Esophagus muscularis mucosa (tissue), 4 donors: Measurements from ENCODE around the gene NUP98. TPM values are rescaled to one million over a fixed set of nuclear protein-coding genes. Genes with fewer than 3 reads are reported as not detected.

Experiments
- DNase-seq: peaks from one replicate; pipeline ENCODE4 v3.0.0-alpha.2; 2017; ENCODE audit errors: extremely low spot score
- H3K27ac ChIP-seq, 4 donors: fragments of 200-600 bp; sonication (generic); replicated peaks in 1 of 4; 1 replicate in 3 of 4; 2 replicates in 1 of 4; pipeline ENCODE4 v1.5.1; 2016 to 2019; ENCODE audit warnings: mild to moderate bottlenecking in 1 of 4
- H3K27me3 ChIP-seq, 4 donors: fragments of 200-600 bp; sonication (generic); one replicate each; pipeline versions ENCODE4 v1.5.1 to v1.6.0; 2016 to 2019
- H3K36me3 ChIP-seq, 4 donors: fragments of 200-600 bp; sonication (generic); one replicate each; pipeline ENCODE4 v1.5.1; 2016 to 2019
- H3K4me1 ChIP-seq, 4 donors: fragments of 200-600 bp; sonication (generic); one replicate each; pipeline ENCODE4 v1.5.1; 2016 to 2019
- H3K4me3 ChIP-seq, 4 donors: fragments of 200-600 bp; sonication (generic); 1 replicate in 2 of 4; 2 replicates in 2 of 4; pipeline ENCODE4 v1.5.1; 2016 to 2019; ENCODE audit warnings: mild to moderate bottlenecking in 4 of 4, moderate library complexity in 1 of 4
- H3K9me3 ChIP-seq, 4 donors: fragments of 200-600 bp; sonication (generic); 1 replicate in 3 of 4; 2 replicates in 1 of 4; pipeline ENCODE4 v1.5.1; 2016 to 2019
- EP300 ChIP-seq: sonication (generic); formaldehyde crosslinking; IDR thresholded peaks from one replicate; pipeline ENCODE4 v1.6.1; 2017; ENCODE audit warnings: antibody characterized with exemption
- POLR2A ChIP-seq: fragments of 450-650 bp; IDR thresholded peaks from one replicate; pipeline ENCODE4 v1.6.1; 2017; ENCODE audit warnings: antibody characterized with exemption, moderate library complexity, mild to moderate bottlenecking, low read depth
- POLR2AphosphoS5 ChIP-seq, 2 donors: sonication (generic); formaldehyde crosslinking; IDR thresholded peaks; one replicate each; pipeline ENCODE4 v1.6.1; 2017; ENCODE audit warnings: antibody characterized with exemption in 2 of 2
- WGBS: methylation state at CpG from one replicate; pipeline ENCODE4 v1.1.5; 2018; 5-methylcytosine and 5-hydroxymethylcytosine counted together
- intact Hi-C: fragments of 100-400 bp; cut with DNase I; formaldehyde crosslinking; loops from one replicate; pipeline ENCODE4 v1.15.1; 2023
- total RNA-seq, 4 donors: library from RNA; depleted of rRNA; stranded (reverse); fragments of >200 nt; gene quantifications; one replicate each; pipeline versions ENCODE4 v1.1.0 to v1.2.1, GENCODE V29; 2016
- TF ChIP-seq, protein P1 (sequence below), 3 experiments: fragments of 200-600 bp in 2 of 3; fragments of 450-650 bp in 1 of 3; sonication (generic) in 2 of 3; IDR thresholded peaks; one replicate each; pipeline ENCODE4 v1.5.1; 2017 to 2019; ENCODE audit warnings: antibody characterized with exemption in 3 of 3, mild to moderate bottlenecking in 2 of 3, moderate library complexity in 1 of 3

The NUP98 gene
- total RNA-seq, 4 donors from 2014 or later = 67.7 to 117 (median 89.8) TPM

DNA sequence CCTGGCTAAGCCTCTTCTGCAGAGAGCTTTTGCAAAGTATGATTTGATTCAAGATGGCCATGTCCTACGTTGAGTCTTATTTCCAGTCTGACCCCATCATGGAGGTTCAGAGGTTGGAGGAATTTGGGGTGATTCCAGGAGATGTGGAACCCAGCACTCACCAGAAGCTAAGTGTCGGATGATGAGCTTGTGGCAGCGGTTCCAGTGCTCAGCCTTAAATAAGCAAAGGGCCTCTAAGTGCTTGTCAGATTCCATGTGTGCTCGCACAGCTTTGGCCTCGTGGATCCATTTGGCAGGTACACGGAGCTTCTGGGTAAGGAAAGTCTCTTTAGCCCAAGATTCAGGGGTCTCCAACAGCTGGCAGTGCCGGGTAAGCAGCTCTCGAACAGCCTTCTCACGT, 114.3 kb downstream of the NUP98 start:
- H3K36me3 ChIP-seq = peaks cover 65 to 96% (median 87%) of the 10 kb centered on the region in 4 donors
- TF ChIP-seq POLR2A (no peak), POLR2AphosphoS5 (IDR thresholded peaks at IDR 0.05) (no peak), EP300 (no peak)
- TF ChIP-seq, protein P1, sequence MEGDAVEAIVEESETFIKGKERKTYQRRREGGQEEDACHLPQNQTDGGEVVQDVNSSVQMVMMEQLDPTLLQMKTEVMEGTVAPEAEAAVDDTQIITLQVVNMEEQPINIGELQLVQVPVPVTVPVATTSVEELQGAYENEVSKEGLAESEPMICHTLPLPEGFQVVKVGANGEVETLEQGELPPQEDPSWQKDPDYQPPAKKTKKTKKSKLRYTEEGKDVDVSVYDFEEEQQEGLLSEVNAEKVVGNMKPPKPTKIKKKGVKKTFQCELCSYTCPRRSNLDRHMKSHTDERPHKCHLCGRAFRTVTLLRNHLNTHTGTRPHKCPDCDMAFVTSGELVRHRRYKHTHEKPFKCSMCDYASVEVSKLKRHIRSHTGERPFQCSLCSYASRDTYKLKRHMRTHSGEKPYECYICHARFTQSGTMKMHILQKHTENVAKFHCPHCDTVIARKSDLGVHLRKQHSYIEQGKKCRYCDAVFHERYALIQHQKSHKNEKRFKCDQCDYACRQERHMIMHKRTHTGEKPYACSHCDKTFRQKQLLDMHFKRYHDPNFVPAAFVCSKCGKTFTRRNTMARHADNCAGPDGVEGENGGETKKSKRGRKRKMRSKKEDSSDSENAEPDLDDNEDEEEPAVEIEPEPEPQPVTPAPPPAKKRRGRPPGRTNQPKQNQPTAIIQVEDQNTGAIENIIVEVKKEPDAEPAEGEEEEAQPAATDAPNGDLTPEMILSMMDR (IDR thresholded peaks at IDR 0.05) = no peak
- peaks cover 0 to 26% (median 14%) of the 10 kb centered on the region in 4 donors for H3K4me1 ChIP-seq
- H3K27me3 ChIP-seq = no peaks in the 10 kb centered on the region
- no peak overlapping the region for H3K27ac ChIP-seq
- H3K4me3 ChIP-seq = no peak overlapping the region
- H3K9me3 ChIP-seq = no peaks in the 10 kb centered on the region
- intact Hi-C loops = no loop called here
- 91% methylated on average over 6 of the region's 9 CpGs for WGBS
- DNase-seq = no peak

DNA sequence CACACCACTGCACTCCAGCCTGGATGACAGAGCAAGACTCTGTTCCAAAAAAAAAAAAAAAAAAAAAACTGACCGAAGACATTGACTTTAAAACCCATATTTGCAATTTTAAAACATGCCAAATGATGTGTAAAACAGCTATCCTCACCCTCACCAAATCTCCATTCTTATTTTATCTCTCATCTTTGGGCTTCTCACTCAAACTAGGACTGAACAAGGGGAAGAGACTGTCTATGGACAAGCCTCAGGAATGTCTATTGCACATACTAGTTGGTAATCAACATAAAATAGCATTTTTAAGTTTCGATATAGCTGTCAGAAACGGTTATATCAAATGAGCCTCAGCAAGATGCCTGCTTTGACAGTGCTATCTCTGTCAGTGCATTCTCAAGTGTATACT, 118.3 kb downstream of the NUP98 start:
- H3K36me3 ChIP-seq = peaks cover 85 to 100% (median 99%) of the 10 kb centered on the region in 4 donors
- 94% methylated on average over 3 of the region's 3 CpGs for WGBS
- intact Hi-C loops = no loop called here

DNA sequence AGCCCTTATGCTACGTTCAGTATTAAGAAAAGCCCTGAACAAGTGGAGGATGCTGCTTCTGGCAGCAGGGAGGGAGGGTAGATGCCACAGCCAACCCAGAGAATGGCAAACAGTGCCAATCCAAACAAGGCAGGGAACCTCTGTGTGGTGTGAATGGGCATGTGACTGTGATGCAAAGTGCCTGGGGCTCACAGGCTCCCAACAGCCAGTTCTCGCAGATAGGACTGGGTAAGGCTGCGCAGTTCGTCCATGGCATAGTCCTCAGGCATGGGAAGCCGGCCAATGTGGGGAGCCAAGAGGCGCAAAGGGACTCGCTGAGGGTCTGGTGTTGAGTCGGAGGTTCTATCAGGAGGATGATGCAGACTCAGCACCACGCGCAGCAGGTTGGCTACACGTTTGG, 121.4 kb downstream of the NUP98 start:
- WGBS = 95% methylated on average over 11 of the region's 11 CpGs
- Histone ChIP-seq H3K27me3 (no peaks in the 10 kb centered on the region), H3K4me1 (no peaks in the 10 kb centered on the region), H3K4me3 (no peak overlapping the region), H3K27ac (no peak overlapping the region), H3K9me3 (no peaks in the 10 kb centered on the region), H3K36me3 (peaks cover 69 to 100% (median 97%) of the 10 kb centered on the region in 4 donors)
- intact Hi-C loops = no loop called here
- TF ChIP-seq POLR2A (no peak), EP300 (no peak), POLR2AphosphoS5 (IDR thresholded peaks at IDR 0.05) (no peak)
- TF ChIP-seq, protein P1 (IDR thresholded peaks at IDR 0.05) = no peak
- no peak for DNase-seq

More for the DNA sequence above, 118.3 kb downstream of the NUP98 start:
- Histone ChIP-seq H3K27me3 (no peaks in the 10 kb centered on the region), H3K4me3 (no peak overlapping the region), H3K4me1 (peaks cover 0 to 2% (median under 1%) of the 10 kb centered on the region in 4 donors), H3K27ac (no peak overlapping the region), H3K9me3 (no peaks in the 10 kb centered on the region)
- TF ChIP-seq POLR2A = no peak
- TF ChIP-seq POLR2AphosphoS5 (IDR thresholded peaks at IDR 0.05) = no peak
- TF ChIP-seq EP300 = no peak
- TF ChIP-seq, protein P1 (IDR thresholded peaks at IDR 0.05) = no peak
- DNase-seq = no peak

DNA sequence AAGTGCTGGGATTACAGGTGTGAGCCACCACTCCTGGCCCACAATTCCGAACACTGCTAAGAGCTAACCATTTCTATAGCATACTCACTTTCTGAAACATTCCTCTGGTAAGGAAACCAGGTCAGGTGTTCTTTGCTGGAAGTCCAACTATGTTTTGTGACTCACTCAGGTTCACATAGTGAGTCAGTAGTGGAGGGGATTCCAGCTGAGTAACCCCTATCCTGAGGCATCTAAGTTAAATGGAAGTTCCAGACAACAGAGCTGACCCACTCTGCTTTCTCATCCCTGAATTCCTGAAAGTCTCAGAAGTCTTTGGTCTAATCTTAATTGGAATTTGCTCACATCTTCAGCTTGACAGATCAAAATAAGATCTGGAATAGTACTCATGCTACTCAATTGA, 123.2 kb downstream of the NUP98 start:
- Histone ChIP-seq H3K4me1 (no peaks in the 10 kb centered on the region), H3K27me3 (no peaks in the 10 kb centered on the region), H3K9me3 (no peaks in the 10 kb centered on the region), H3K36me3 (peaks cover 63 to 99% (median 92%) of the 10 kb centered on the region in 4 donors), H3K27ac (no peak overlapping the region), H3K4me3 (no peak overlapping the region)
- TF ChIP-seq POLR2AphosphoS5 (IDR thresholded peaks at IDR 0.05) = no peak
- no peak for TF ChIP-seq POLR2A
- no peak for TF ChIP-seq EP300
- TF ChIP-seq, protein P1 (IDR thresholded peaks at IDR 0.05) = no peak
- WGBS = 94% methylated on average over 1 of the region's 1 CpG
- DNase-seq = no peak
- intact Hi-C loops = no loop called here
